ENCODE measurements around the gene STK35.

STK35 gene

DNA sequence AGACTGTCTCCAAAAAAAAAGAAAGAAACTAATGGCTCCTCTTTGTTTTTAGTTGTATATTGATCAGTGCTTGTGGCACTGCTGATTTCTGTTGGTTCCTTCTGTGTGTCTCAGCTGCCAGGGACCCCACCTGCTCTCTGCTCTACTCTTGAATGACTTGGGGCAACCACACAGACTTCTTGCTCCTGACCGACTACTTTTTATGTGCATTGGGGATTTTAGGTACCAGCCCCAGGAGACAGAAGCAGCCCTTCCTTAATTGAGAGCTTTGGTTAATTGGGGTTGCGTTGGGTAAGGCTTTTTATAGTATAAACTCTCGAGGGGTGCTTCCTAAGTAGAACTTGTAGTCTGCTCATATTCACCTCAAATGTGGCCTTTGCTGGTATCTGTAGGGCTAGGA lies 6.9 kb downstream of the STK35 start:
- Histone ChIP-seq H4K12ac (ENCODE audit: low read depth, low read length) (no peak overlapping the region), H2BK120ac (ENCODE audit: insufficient read depth, low read length, poor library complexity) (no peak overlapping the region), H2BK12ac (ENCODE audit: low read length) (no peak overlapping the region), H3K9me3 (ENCODE audit: insufficient read depth, low read depth, low read length) (no peaks in the 10 kb centered on the region), H3K4me2 (ENCODE audit: low read length) (no peak overlapping the region), H3K9ac (ENCODE audit: low read length) (no peak overlapping the region), H4K8ac (ENCODE audit: low read depth, low read length) (no peak overlapping the region), H3K36me3 (ENCODE audit: control insufficient read depth in 1 of 2, insufficient read depth in 2 of 2, low read length in 2 of 2) (peaks cover 2 to 16% of the 10 kb centered on the region in 2 experiments), H3K4me1 (ENCODE audit: control insufficient read depth in 1 of 2, insufficient read depth in 2 of 2, low read length in 2 of 2) (peaks cover 5 to 25% of the 10 kb centered on the region in 2 experiments), H3K14ac (ENCODE audit: low read length) (no peak overlapping the region), H2AFZ (ENCODE audit: insufficient read depth, low read length, poor library complexity) (no peak overlapping the region), H3K79me1 (ENCODE audit: low read length) (no peaks in the 10 kb centered on the region), H3K27me3 (ENCODE audit: insufficient read depth, low read length) (no peaks in the 10 kb centered on the region), H3K18ac (ENCODE audit: low read length) (no peak overlapping the region), H2AK5ac (ENCODE audit: low read length) (no peak overlapping the region), H3K23ac (ENCODE audit: low read length) (no peak overlapping the region), H3K4ac (ENCODE audit: low read depth, low read length) (no peak overlapping the region), H3K4me3 (ENCODE audit: low read depth, low read length) (no peak overlapping the region), H3K27ac (ENCODE audit: low read depth, low read length) (no peak overlapping the region), H4K91ac (ENCODE audit: low read depth, low read length) (no peak overlapping the region), H2BK5ac (ENCODE audit: low read depth, low read length, poor library complexity) (no peak overlapping the region), H3K79me2 (ENCODE audit: control insufficient read depth, insufficient read depth, low read length, poor library complexity) (peaks cover 15% of the 10 kb centered on the region)
- DNase-seq, result no peak
- no CpG with 5 or more reads among the region's 3 CpGs for whole genome bisulfite sequencing (ENCODE audit: extremely low coverage, insufficient coverage, insufficient read length)

DNA sequence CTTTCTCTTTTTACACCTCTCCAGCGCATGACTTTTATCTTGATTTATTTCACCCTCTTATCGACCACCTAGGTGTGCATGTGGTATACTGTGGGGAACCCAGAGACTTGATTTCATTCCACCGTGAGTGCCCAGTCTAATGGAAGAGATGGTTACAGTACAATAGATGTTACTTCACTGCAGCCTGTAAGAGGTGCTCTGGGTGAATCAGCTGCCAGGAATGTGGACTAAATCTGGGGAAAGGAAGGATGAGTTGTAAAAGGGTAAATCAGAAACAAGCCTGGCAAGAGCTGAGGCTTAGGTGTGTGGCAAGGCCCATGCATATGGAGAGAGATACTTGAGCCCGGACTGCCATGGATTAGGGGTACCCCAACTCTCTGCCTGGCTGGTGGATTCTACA lies 7.4 kb downstream of the STK35 start:
- H2AFZ ChIP-seq (ENCODE audit: insufficient read depth, low read length, poor library complexity), result no peak overlapping the region
- H3K4ac ChIP-seq (ENCODE audit: low read depth, low read length), result no peak overlapping the region
- no peak overlapping the region for H2BK5ac ChIP-seq (ENCODE audit: low read depth, low read length, poor library complexity)
- H3K4me3 ChIP-seq (ENCODE audit: low read depth, low read length), result no peak overlapping the region
- no CpG with 5 or more reads among the region's 4 CpGs for WGBS (ENCODE audit: extremely low coverage, insufficient coverage, insufficient read length)
- H2BK12ac ChIP-seq (ENCODE audit: low read length), result no peak overlapping the region
- H3K4me2 ChIP-seq (ENCODE audit: low read length), result no peak overlapping the region
- H3K9ac ChIP-seq (ENCODE audit: low read length), result no peak overlapping the region
- peaks cover 5 to 22% of the 10 kb centered on the region in 2 experiments for H3K4me1 ChIP-seq (ENCODE audit: control insufficient read depth in 1 of 2, insufficient read depth in 2 of 2, low read length in 2 of 2)
- peak; percentile 57 to 69 for DNase-seq
- no peak overlapping the region for H2AK5ac ChIP-seq (ENCODE audit: low read length)
- H3K23ac ChIP-seq (ENCODE audit: low read length), result no peak overlapping the region
- H2BK120ac ChIP-seq (ENCODE audit: insufficient read depth, low read length, poor library complexity), result no peak overlapping the region
- H3K36me3 ChIP-seq (ENCODE audit: control insufficient read depth in 1 of 2, insufficient read depth in 2 of 2, low read length in 2 of 2), result peaks cover 4 to 19% of the 10 kb centered on the region in 2 experiments
- H3K27me3 ChIP-seq (ENCODE audit: insufficient read depth, low read length), result no peaks in the 10 kb centered on the region
- H3K27ac ChIP-seq (ENCODE audit: low read depth, low read length), result no peak overlapping the region
- no peak overlapping the region for H4K91ac ChIP-seq (ENCODE audit: low read depth, low read length)
- H3K79me2 ChIP-seq (ENCODE audit: control insufficient read depth, insufficient read depth, low read length, poor library complexity), result peaks cover 11% of the 10 kb centered on the region
- no peak overlapping the region for H4K12ac ChIP-seq (ENCODE audit: low read depth, low read length)
- no peak overlapping the region for H3K14ac ChIP-seq (ENCODE audit: low read length)
- H4K8ac ChIP-seq (ENCODE audit: low read depth, low read length), result no peak overlapping the region
- H3K9me3 ChIP-seq (ENCODE audit: insufficient read depth, low read depth, low read length), result no peaks in the 10 kb centered on the region
- no peaks in the 10 kb centered on the region for H3K79me1 ChIP-seq (ENCODE audit: low read length)
- H3K18ac ChIP-seq (ENCODE audit: low read length), result no peak overlapping the region

DNA sequence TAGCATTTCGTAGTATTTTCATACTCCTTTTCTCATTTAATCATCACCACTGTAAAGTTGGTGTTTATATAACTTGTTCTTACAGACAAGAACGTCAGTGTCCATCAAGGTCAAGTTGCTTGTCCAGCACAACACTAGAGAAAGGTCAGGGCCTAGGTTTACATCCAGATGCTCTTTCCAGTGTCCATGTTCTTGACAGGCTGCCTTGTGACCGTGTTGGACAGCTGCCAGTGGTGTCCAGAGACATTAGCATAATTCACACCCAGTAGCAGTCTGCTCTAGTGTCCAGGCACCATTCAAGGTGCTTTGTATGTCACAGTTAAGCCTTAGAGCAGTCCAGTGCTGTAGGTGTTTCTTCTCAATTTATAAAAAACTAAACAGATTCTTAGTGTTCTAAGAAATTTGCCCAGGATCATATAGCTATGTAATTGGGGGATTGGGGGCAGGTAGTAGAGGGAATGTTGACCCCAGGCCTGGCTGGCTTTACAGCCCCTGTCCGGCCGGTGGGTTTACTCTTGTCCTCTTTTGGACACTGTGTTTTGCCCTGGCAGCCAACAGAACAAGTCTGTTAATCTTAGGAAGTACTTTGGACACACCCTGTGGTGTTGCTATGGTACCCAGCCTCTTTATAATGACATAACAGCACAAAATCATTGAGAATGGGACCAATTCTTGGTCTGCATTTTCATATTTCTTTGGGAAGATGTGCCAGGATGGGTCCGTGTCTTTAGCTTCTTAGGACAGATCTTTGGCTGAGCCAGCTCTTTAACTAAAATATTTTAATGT lies 8.0 kb downstream of the STK35 start:
- Histone ChIP-seq H2AFZ (ENCODE audit: insufficient read depth, low read length, poor library complexity) (no peak overlapping the region), H3K4me3 (ENCODE audit: low read depth, low read length) (no peak overlapping the region), H3K4me2 (ENCODE audit: low read length) (no peak overlapping the region), H3K79me1 (ENCODE audit: low read length) (no peaks in the 10 kb centered on the region), H3K4ac (ENCODE audit: low read depth, low read length) (peak overlapping the region; percentile 64), H3K23ac (ENCODE audit: low read length) (no peak overlapping the region), H3K9ac (ENCODE audit: low read length) (no peak overlapping the region), H3K14ac (ENCODE audit: low read length) (no peak overlapping the region), H3K4me1 (ENCODE audit: control insufficient read depth in 1 of 2, insufficient read depth in 2 of 2, low read length in 2 of 2) (peaks cover 5 to 18% of the 10 kb centered on the region in 2 experiments), H3K27ac (ENCODE audit: low read depth, low read length) (no peak overlapping the region), H2BK12ac (ENCODE audit: low read length) (no peak overlapping the region), H3K18ac (ENCODE audit: low read length) (peak overlapping the region; percentile 64), H4K91ac (ENCODE audit: low read depth, low read length) (no peak overlapping the region), H4K8ac (ENCODE audit: low read depth, low read length) (no peak overlapping the region), H2AK5ac (ENCODE audit: low read length) (no peak overlapping the region), H3K27me3 (ENCODE audit: insufficient read depth, low read length) (no peaks in the 10 kb centered on the region), H4K12ac (ENCODE audit: low read depth, low read length) (no peak overlapping the region), H3K79me2 (ENCODE audit: control insufficient read depth, insufficient read depth, low read length, poor library complexity) (peaks cover 9% of the 10 kb centered on the region), H3K9me3 (ENCODE audit: insufficient read depth, low read depth, low read length) (no peaks in the 10 kb centered on the region), H2BK120ac (ENCODE audit: insufficient read depth, low read length, poor library complexity) (no peak overlapping the region), H2BK5ac (ENCODE audit: low read depth, low read length, poor library complexity) (no peak overlapping the region), H3K36me3 (ENCODE audit: control insufficient read depth in 1 of 2, insufficient read depth in 2 of 2, low read length in 2 of 2) (peaks cover 6 to 20% of the 10 kb centered on the region in 2 experiments)
- no CpG with 5 or more reads among the region's 6 CpGs for WGBS (ENCODE audit: extremely low coverage, insufficient coverage, insufficient read length)
- no peak for DNase-seq

DNA sequence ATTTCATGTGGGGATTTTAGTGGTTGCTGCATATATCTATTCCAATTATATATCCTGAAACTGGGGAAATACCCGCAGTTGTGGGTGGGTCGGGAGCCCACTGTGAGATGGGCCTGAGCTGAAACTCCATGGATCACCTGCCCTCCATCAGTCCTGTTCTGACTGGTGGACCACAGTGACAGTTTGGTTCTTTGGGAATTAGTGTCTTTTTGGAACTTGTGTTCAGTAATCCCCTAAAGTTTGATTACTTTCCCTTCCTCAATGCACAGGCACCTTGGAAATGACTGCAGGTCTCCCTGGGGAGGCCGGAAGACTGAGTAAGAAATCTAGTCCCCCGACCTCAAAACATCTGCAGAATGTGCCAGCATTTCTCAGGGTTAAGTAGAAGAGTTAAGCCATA lies 11.3 kb downstream of the STK35 start:
- Histone ChIP-seq H3K79me1 (ENCODE audit: low read length) (no peaks in the 10 kb centered on the region), H3K9ac (ENCODE audit: low read length) (no peak overlapping the region), H2BK120ac (ENCODE audit: insufficient read depth, low read length, poor library complexity) (no peak overlapping the region), H3K27ac (ENCODE audit: low read depth, low read length) (no peak overlapping the region), H2BK5ac (ENCODE audit: low read depth, low read length, poor library complexity) (no peak overlapping the region), H3K4me2 (ENCODE audit: low read length) (no peak overlapping the region), H3K4me1 (ENCODE audit: control insufficient read depth in 1 of 2, insufficient read depth in 2 of 2, low read length in 2 of 2) (peaks cover 5 to 12% of the 10 kb centered on the region in 2 experiments), H3K9me3 (ENCODE audit: insufficient read depth, low read depth, low read length) (no peaks in the 10 kb centered on the region), H3K23ac (ENCODE audit: low read length) (no peak overlapping the region), H3K36me3 (ENCODE audit: control insufficient read depth in 1 of 2, insufficient read depth in 2 of 2, low read length in 2 of 2) (peaks cover 17 to 22% of the 10 kb centered on the region in 2 experiments), H4K91ac (ENCODE audit: low read depth, low read length) (no peak overlapping the region), H3K4ac (ENCODE audit: low read depth, low read length) (peak overlapping the region; percentile 47), H4K8ac (ENCODE audit: low read depth, low read length) (no peak overlapping the region), H3K27me3 (ENCODE audit: insufficient read depth, low read length) (no peaks in the 10 kb centered on the region), H3K79me2 (ENCODE audit: control insufficient read depth, insufficient read depth, low read length, poor library complexity) (peaks cover 7% of the 10 kb centered on the region), H3K14ac (ENCODE audit: low read length) (no peak overlapping the region), H4K12ac (ENCODE audit: low read depth, low read length) (no peak overlapping the region), H3K4me3 (ENCODE audit: low read depth, low read length) (no peak overlapping the region), H3K18ac (ENCODE audit: low read length) (no peak overlapping the region), H2AK5ac (ENCODE audit: low read length) (no peak overlapping the region), H2BK12ac (ENCODE audit: low read length) (no peak overlapping the region), H2AFZ (ENCODE audit: insufficient read depth, low read length, poor library complexity) (no peak overlapping the region)
- WGBS (ENCODE audit: extremely low coverage, insufficient coverage, insufficient read length), result no CpG with 5 or more reads among the region's 4 CpGs
- no peak for DNase-seq

Data from trophoblast cell (in vitro differentiated cells and primary cell).